ENCODE measurements around the gene DRD5.

Gene DRD5

GRCh38 chr4:9816285-9816684 lies 34.9 kb downstream of the DRD5 start:
- no peak for DNase-seq (ENCODE audit: low spot score)

GRCh38 chr4:9820343-9820742 lies 38.9 kb downstream of the DRD5 start:
- no peak for DNase-seq (ENCODE audit: low spot score)

- peak; percentile 71 for DNase-seq (ENCODE audit: low spot score)
Measured at GRCh38 chr4:9825049-9825448, 43.6 kb downstream of the DRD5 start.

- DNase-seq (ENCODE audit: low spot score), result no peak
Measured at GRCh38 chr4:9826551-9826950, 45.1 kb downstream of the DRD5 start.

- DNase-seq (ENCODE audit: low spot score), result no peak
Measured at GRCh38 chr4:9832640-9833039, 51.2 kb downstream of the DRD5 start.

GRCh38 chr4:9833421-9833820 lies 52.0 kb downstream of the DRD5 start:
- no peak for DNase-seq (ENCODE audit: low spot score)
